Thymus (tissue), 11 donors: ENCODE measurements around the gene AKAP8L. TPM values are rescaled to one million over a fixed set of nuclear protein-coding genes. Genes with fewer than 3 reads are reported as not detected.
"Not testable (repeated sequence)": the region's sequence is repeated elsewhere in the genome, so short reads cannot be mapped to it uniquely, and the experiment has no call there.

Experiments
- DNase-seq, 9 donors: peaks; one replicate each; pipeline ENCODE4 v3.0.0-alpha.2; 2013; ENCODE audit warnings: low spot score in 9 of 9, low read depth in 6 of 9, missing footprints in 1 of 9
- H3K27ac ChIP-seq, 2 donors: one replicate each; pipeline ENCODE4 v1.5.1; 2013; ENCODE audit warnings: control low read depth in 1 of 2, low read depth in 1 of 2, low read length in 1 of 2, mild to moderate bottlenecking in 1 of 2, moderate library complexity in 1 of 2
- H3K27me3 ChIP-seq, 2 donors: one replicate each; pipeline ENCODE4 v1.5.1; 2013; ENCODE audit warnings: low read length in 1 of 2; ENCODE audit not compliant: control insufficient read depth in 2 of 2, insufficient read depth in 1 of 2
- H3K36me3 ChIP-seq, 2 donors: one replicate each; pipeline ENCODE4 v1.5.1; 2013; ENCODE audit warnings: low read length in 1 of 2, mild to moderate bottlenecking in 1 of 2, moderate library complexity in 1 of 2; ENCODE audit not compliant: control insufficient read depth in 2 of 2, insufficient read depth in 2 of 2
- H3K4me1 ChIP-seq, 2 donors: one replicate each; pipeline ENCODE4 v1.5.1; 2013; ENCODE audit warnings: low read length in 2 of 2; ENCODE audit not compliant: control insufficient read depth in 2 of 2, insufficient read depth in 2 of 2
- H3K4me3 ChIP-seq, 2 donors: one replicate each; pipeline ENCODE4 v1.5.1; 2013; ENCODE audit warnings: low read length in 2 of 2, control low read depth in 1 of 2, mild to moderate bottlenecking in 1 of 2
- H3K9me3 ChIP-seq, 2 donors: one replicate each; pipeline ENCODE4 v1.5.1; 2013; ENCODE audit warnings: low read length in 1 of 2, mild to moderate bottlenecking in 1 of 2; ENCODE audit not compliant: control insufficient read depth in 2 of 2, insufficient read depth in 1 of 2
- whole genome bisulfite sequencing: extraction: QIAGEN DNeasy Blood & Tissue Kit; methylation state at CpG from one replicate; pipeline ENCODE4 v1.1.7; 2013; 5-methylcytosine and 5-hydroxymethylcytosine counted together
- polyA plus RNA-seq: library from polyadenylated mRNA; stranded (reverse); fragments of 200-250 nt; gene quantifications from one replicate; pipeline ENCODE4 v1.2.3, GENCODE V29; 2013
- total RNA-seq: library from RNA; stranded (reverse); fragments of 120-200 nt; gene quantifications from one replicate; pipeline ENCODE4 v1.2.4, GENCODE V29; 2013
- donor health status: healthy.

The AKAP8L gene
- total and polyA plus RNA-seq, 2 donors, result 64.1 to 128 TPM

DNA sequence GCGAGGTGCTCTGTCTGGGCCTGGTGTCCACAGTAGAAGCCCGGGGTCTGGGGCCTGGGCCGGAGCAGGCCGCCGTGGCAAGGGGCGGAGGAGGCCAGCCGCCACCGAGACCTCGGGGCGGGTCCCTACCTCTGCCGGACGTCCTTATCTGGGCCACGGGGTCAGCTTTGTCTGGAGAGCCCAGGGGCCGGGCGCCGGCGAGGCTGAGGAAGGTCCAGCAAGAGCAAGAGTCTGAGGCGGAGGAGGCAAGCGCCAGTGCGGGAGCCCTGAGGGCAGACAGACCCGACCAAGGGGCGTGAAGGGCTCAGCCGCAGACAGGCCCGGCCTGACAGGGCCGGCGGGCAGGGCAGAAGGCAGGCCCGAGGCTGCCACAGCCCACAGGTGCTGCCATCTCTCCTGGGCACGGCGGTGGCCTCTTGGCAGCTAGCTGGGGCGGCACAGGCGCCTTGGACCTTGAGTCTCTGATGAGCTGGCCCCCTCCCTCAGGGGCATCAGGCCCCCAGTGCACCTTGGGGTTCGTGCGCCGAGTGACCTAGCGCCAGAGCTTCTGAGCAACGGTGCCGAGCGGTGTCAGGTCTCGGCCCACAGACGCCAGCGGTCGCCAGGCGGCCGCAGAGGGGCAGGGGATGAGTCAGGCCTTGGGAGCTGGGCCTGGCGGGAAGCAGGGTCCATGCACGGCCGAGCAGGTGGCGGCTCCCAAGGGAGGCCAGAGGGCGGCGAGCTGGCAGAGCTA lies 20.1 kb downstream of the AKAP8L start:
- H3K27ac ChIP-seq, result no peak overlapping the region
- no peak overlapping the region for H3K4me3 ChIP-seq
- H3K9me3 ChIP-seq, result no peaks in the 10 kb centered on the region
- H3K27me3 ChIP-seq, result no peaks in the 10 kb centered on the region
- no peaks in the 10 kb centered on the region for H3K4me1 ChIP-seq
- DNase-seq, result no peak
- 98% methylated on average over 50 of the region's 50 CpGs for WGBS
- peaks cover 84 to 88% of the 10 kb centered on the region in 2 donors for H3K36me3 ChIP-seq

GRCh38 chr19:15397782-15398181 lies 21.0 kb downstream of the AKAP8L start:
- no peak for DNase-seq
- H3K27me3 ChIP-seq, result no peaks in the 10 kb centered on the region
- no peaks in the 10 kb centered on the region for H3K9me3 ChIP-seq
- H3K36me3 ChIP-seq, result peaks cover 75 to 86% of the 10 kb centered on the region in 2 donors
- H3K4me3 ChIP-seq, result no peak overlapping the region
- no peaks in the 10 kb centered on the region for H3K4me1 ChIP-seq
- H3K27ac ChIP-seq, result no peak overlapping the region
- WGBS, result 96% methylated on average over 11 of the region's 11 CpGs

GRCh38 chr19:15397236-15397635 lies 21.6 kb downstream of the AKAP8L start:
- Histone ChIP-seq H3K27ac (no peak overlapping the region), H3K36me3 (peaks cover 70 to 83% of the 10 kb centered on the region in 2 donors), H3K9me3 (no peaks in the 10 kb centered on the region), H3K4me1 (no peaks in the 10 kb centered on the region), H3K4me3 (no peak overlapping the region), H3K27me3 (no peaks in the 10 kb centered on the region)
- WGBS, result 93% methylated on average over 6 of the region's 6 CpGs
- no peak for DNase-seq

DNA sequence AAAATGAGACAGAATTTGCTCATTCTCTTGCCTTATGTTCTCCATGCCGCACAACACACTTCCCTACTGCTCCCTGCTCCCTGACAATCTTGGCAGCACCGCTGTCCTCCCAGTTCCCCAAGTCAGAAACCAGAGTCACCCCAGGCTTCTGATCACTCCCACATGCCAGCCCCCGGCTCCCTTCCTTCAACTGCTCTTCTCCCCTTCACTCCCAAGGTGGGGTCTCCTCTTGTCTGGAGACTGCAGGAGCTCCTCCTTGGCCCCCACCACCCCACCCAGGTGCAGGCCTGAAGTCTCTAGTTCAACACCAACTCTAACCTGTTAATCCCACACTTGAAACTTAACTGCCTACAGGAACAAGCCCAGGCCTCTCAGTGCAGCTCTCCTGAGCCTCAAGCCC lies 22.4 kb downstream of the AKAP8L start:
- Histone ChIP-seq H3K27ac (no peak overlapping the region), H3K36me3 (peaks cover 70 to 81% of the 10 kb centered on the region in 2 donors), H3K27me3 (no peaks in the 10 kb centered on the region), H3K4me3 (no peak overlapping the region), H3K9me3 (no peaks in the 10 kb centered on the region), H3K4me1 (no peaks in the 10 kb centered on the region)
- WGBS, result 97% methylated on average over 3 of the region's 3 CpGs
- no peak for DNase-seq

- WGBS, result 97% methylated on average over 17 of the region's 17 CpGs
- not testable (repeated sequence) for H3K9me3 ChIP-seq, H3K27me3 ChIP-seq, H3K27ac ChIP-seq, DNase-seq, H3K4me1 ChIP-seq, H3K4me3 ChIP-seq
- peaks cover 62 to 75% of the 10 kb centered on the region in 2 donors for H3K36me3 ChIP-seq
These were observed 23.5 kb downstream of the AKAP8L start for GRCh38 chr19:15395251-15395650.

DNA sequence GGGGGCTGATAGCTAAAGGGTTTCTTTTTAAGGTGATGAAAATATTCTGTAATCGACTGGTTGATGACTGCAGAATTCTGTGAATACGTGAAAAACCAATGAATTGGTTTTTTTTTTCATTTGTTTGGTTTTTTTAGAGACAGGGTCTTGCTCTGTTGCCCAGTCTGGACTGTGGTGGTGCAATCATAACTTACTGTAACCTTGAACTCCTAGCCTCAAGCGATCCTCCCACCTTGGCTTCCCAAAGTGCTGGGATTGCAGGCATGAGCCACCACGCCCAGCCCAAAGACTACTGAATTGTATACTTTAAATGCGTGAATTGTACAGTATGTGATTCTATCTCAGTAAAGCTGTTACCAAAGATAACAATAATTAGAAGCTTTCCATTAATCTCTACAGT lies 24.4 kb downstream of the AKAP8L start:
- Histone ChIP-seq H3K36me3 (peaks cover 58 to 72% of the 10 kb centered on the region in 2 donors), H3K9me3 (no peaks in the 10 kb centered on the region), H3K4me1 (no peaks in the 10 kb centered on the region), H3K27ac (no peak overlapping the region), H3K27me3 (no peaks in the 10 kb centered on the region), H3K4me3 (no peak overlapping the region)
- WGBS, result 99% methylated on average over 5 of the region's 5 CpGs
- no peak for DNase-seq

GRCh38 chr19:15393963-15394362 lies 24.8 kb downstream of the AKAP8L start:
- H3K9me3 ChIP-seq, result no peaks in the 10 kb centered on the region
- DNase-seq, result no peak
- no peak overlapping the region for H3K4me3 ChIP-seq
- no peak overlapping the region for H3K27ac ChIP-seq
- no peaks in the 10 kb centered on the region for H3K27me3 ChIP-seq
- no peaks in the 10 kb centered on the region for H3K4me1 ChIP-seq
- H3K36me3 ChIP-seq, result peaks cover 55 to 71% of the 10 kb centered on the region in 2 donors

DNA sequence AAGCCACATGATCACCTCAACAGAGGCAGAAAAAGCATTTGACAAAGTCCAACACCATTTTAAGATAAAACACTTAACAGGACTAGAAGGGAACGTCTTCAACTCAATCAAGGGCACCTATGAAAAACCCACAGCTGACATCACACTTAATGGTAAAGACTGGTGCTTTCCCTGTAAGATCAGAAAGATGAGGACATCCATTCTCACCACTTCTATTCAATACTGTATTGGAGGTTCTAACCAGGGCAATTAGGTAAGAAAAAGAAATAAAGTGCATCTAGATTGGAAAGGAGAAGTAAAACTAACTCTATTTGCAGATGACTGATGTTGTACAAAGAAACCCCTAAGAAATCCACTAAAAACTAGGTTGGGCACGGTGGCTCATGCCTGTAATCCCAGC lies 28.0 kb downstream of the AKAP8L start:
- H3K27me3 ChIP-seq, result no peaks in the 10 kb centered on the region
- H3K4me3 ChIP-seq, result no peak overlapping the region
- no peak overlapping the region for H3K27ac ChIP-seq
- H3K36me3 ChIP-seq, result peaks cover 33 to 48% of the 10 kb centered on the region in 2 donors
- H3K9me3 ChIP-seq, result no peaks in the 10 kb centered on the region
- no peaks in the 10 kb centered on the region for H3K4me1 ChIP-seq
- WGBS, result 96% methylated on average over 2 of the region's 2 CpGs
- DNase-seq, result no peak

DNA sequence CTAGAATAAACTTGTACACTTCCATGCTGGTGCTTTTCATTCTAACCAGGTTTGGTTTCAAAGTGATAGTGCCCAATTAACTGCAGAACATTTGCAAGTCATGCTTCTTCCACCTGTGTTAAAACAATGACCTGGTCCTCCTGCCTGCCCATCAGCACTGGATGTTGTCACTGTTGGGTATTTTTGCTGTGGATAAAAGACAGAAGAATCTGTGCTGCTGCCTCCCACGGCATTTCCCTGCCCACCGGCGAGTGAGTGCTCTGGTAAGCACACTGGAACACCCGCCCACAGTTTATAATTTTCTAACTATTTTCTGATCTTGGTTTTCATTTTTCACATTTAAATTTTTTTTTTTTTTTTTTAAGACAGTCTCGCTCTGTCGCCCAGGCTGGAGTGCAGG lies 36.9 kb downstream of the AKAP8L start:
- no peak overlapping the region for H3K4me3 ChIP-seq
- H3K4me1 ChIP-seq, result peaks cover 6 to 20% of the 10 kb centered on the region in 2 donors
- DNase-seq, result no peak
- no peak overlapping the region for H3K27ac ChIP-seq
- peaks cover 4 to 10% of the 10 kb centered on the region in 2 donors for H3K36me3 ChIP-seq
- no peaks in the 10 kb centered on the region for H3K27me3 ChIP-seq
- H3K9me3 ChIP-seq, result peaks cover 0 to 1% of the 10 kb centered on the region in 2 donors
- 96% methylated on average over 6 of the region's 6 CpGs for WGBS
